Effector CD8-positive, alpha-beta T cell (primary cell): ENCODE measurements around the gene NAV2.
A peak's percentile ranks its signal among the peaks of the same experiment; 100 is the strongest.

Experiments
- DNase-seq: peaks from one replicate; lab custom pipeline; 2025; lab: John Stamatoyannopoulos, UW

NAV2 gene

GRCh38 chr11:19742588-19743292, 30.1 kb downstream of the NAV2 start:
- DNase-seq: peak; percentile 36

- DNase-seq: no peak
These were observed 31.0 kb downstream of the NAV2 start for GRCh38 chr11:19743622-19744021.

GRCh38 chr11:19744130-19744529, 31.5 kb downstream of the NAV2 start:
- DNase-seq: no peak

DNA sequence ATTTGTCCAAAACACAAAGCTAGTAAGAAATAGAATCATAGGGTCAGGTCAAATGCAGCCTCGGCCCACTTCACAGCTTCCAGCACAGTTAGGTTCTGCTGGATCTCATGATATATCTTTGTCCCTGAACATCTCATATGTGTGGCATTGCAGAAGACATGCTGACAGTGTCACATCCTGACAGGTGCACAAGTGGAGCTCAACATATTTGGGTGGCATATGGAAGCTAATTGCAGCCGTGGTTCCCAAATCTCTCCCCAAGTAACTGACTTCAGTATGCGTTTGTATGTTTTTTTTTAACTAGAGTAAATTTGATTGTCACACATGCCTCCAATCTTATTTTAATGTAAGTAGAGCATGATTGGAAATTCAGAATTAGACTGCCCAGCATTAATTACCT, 33.4 kb downstream of the NAV2 start:
- no peak for DNase-seq

GRCh38 chr11:19747634-19748033, 35.0 kb downstream of the NAV2 start:
- no peak for DNase-seq

DNA sequence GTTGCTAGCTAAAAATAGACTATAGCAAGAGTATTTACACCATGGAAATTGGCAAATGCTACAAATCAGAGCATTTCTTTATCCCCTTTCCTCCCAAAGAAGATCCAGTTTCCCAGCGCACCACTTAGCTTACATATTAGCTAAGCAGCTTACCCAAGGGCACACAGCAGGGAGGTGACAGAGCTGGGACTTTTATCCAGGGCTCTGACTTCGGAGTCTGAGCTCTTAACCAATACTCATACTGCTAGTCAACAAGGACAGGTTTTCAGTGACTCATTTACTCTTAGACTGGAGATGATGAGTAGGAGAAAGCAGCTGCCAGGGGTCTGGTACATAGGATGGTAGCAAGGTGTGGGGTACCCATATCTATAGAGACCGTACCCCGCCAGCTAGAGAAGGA, 38.4 kb downstream of the NAV2 start:
- no peak for DNase-seq

- no peak for DNase-seq
These were observed 40.9 kb downstream of the NAV2 start for GRCh38 chr11:19753451-19754106.

GRCh38 chr11:19756675-19757475, 44.2 kb downstream of the NAV2 start:
- no peak for DNase-seq

- no peak for DNase-seq
These were observed 46.8 kb downstream of the NAV2 start for GRCh38 chr11:19759389-19759788.

GRCh38 chr11:19762266-19762665, 49.6 kb downstream of the NAV2 start:
- no peak for DNase-seq

DNA sequence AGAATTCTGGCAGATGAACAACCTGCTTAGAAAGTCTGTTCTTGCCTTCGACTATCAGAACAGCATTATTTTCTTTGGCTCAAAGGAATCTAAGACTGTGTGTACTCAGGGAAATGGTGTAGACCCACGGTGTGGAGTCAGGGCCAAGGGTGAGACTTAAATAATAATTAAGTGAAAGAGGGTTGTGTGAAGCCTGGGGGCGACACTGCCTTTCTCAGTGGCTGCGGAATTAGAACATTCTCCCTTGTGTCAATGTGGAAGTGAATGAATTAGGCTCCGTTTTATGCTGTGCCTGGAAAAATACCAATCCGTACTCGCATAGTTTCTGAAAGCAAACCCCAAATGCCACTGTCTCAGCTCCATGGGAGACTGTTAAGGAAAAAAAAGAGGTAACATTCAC, 50.7 kb downstream of the NAV2 start:
- DNase-seq: no peak

- no peak for DNase-seq
These were observed 53.6 kb downstream of the NAV2 start for GRCh38 chr11:19766206-19766605.

- DNase-seq: no peak
These were observed 54.2 kb downstream of the NAV2 start for GRCh38 chr11:19766810-19767209.

DNA sequence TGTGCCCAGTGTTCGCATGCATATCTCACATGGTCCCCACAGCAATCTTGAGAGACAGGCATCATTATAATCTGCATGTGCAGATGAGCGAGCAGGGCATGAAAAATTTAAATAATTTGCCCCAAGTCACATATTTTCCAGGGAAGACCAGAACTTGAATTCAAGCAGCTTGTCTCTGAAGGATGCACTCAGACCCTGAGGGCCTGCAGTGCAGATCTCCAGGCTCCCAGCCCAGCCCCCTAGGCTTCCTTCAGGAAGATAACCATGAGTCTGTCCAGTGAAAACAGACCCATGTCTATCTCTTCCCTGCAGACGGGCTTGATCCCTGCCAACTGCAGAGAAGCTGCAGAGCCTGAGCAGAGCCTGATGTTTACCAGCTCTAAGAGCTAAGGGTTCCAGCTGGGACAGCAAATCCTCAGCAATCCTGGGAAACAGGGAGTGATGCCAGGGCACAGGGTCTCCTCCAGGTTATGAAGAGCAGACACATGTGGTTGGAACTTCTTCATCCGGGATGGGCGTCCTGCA, 55.1 kb downstream of the NAV2 start:
- DNase-seq: no peak

DNA sequence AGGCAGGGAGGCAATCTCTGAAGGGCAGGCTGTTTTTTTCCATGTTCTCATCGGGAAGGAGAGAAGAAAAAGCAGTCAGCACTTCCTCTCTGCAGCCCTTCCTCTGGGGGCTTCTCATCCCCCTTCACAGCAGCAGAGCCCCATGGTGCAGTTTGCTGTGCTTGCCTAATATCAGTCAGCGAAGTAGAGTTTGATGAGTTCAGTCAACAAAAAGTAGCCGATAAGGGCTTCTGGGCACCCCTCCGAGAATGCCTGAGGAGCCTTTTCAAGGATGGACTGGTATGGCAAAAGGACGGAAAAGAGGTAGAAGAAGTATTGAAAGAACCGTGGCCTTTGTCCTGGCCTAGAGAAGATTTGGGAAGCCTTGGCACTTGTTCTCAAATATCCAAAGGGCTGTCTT, 55.6 kb downstream of the NAV2 start:
- no peak for DNase-seq

GRCh38 chr11:19768815-19769214, 56.2 kb downstream of the NAV2 start:
- DNase-seq: no peak

- DNase-seq: no peak
These were observed 57.2 kb downstream of the NAV2 start for GRCh38 chr11:19769820-19770219.

GRCh38 chr11:19770277-19770676, 57.6 kb downstream of the NAV2 start:
- DNase-seq: no peak

DNA sequence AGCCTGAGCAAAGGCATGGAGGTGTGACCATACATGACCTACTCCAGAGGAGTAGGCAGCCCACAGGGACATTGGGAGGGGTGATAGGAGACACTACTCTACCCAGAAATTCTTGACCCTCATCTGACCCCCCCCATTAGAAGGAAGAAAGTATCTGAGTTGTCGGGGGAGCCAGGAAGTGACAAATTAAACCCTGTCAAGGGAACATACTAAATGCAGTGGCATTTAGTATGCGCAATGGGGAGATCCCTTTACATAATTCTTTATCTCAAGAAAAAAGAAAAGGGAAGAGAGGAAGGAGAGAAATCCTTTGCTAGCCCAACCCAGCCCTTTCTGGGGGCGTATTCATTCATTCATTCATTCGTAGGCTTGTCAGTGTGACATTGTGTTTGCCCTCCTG, 58.8 kb downstream of the NAV2 start:
- no peak for DNase-seq

GRCh38 chr11:19772480-19772879, 59.8 kb downstream of the NAV2 start:
- DNase-seq: no peak

GRCh38 chr11:19774329-19774728, 61.7 kb downstream of the NAV2 start:
- no peak for DNase-seq

DNA sequence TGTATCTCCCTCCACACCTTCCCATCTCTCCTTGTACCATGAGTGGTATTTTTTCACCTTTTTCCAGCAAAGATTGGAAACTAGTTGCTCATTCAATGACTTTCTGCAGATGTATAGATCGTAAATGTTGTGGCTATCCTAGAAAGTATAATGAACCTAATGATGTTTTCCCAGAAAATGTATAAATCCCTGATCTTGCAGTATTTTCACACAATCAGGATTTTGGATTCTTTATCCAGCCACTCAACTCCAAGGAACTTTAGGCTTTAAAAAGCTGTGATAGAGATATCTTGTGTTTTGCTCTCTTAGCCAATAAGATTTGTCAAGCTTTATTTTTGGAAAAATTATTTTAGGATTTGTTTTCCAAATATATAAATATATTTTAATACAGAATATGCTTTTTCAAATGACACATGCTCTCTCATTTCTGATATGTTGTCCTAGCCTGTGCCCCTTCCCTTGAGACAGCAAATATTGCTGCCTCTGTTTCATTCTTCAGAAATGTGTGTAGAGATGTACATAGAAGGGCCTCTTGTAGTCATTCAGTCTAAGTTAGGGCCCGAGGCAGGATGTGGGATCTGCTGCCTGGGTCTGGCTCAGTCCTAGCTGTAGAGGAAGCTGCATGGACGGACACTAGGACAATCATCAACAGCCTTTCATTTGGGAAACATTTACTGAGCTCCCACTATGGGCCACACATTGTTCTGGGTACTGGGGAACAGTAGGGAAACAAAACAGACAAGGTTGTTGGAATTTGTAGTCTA, 62.4 kb downstream of the NAV2 start:
- no peak for DNase-seq
